HCT116 (cell line): ENCODE results near the gene RASL12. TPM values are rescaled to one million over a fixed set of nuclear protein-coding genes. Genes with fewer than 3 reads are reported as not detected.

ENCODE experiments used
- ATAC-seq: fragments of 200-7000 bp; cut with Tn5 transposase; 2 replicates; pipeline ENCODE4 v1.9.1; 2020; ENCODE audit warnings: mild to moderate bottlenecking, moderate library complexity
- BruUV-seq: library from RNA; stranded (reverse); fragments of 400-500 nt; replicated peaks from 2 replicates; lab custom pipeline; 2021; lab: Mats Ljungman, UMichigan
- CTCF ChIA-PET: fragments of 300-600 bp; sonication (Branson Sonifier 250); formaldehyde crosslinking; loops from one replicate; lab custom pipeline; 2021; ENCODE audit warnings: antibody characterized with exemption; lab: Charles Lee
- POLR2A ChIA-PET: fragments of 300-600, 350-600 bp; sonication (Branson Sonifier 250); formaldehyde crosslinking; loops from one replicate; lab custom pipeline; 2021; ENCODE audit warnings: antibody characterized with exemption; lab: Charles Lee
- RAD21 ChIA-PET, 2 experiments: fragments of 300-600 bp; sonication (Branson Sonifier 250); formaldehyde crosslinking; loops; one replicate each; lab custom pipeline; 2023; ENCODE audit warnings: low total read pairs in 2 of 2; ENCODE audit not compliant: uncharacterized antibody in 2 of 2, unreplicated experiment in 2 of 2, low non-redundant PET in 1 of 2; lab: Charles Lee
- DNase-seq: peaks from one replicate; pipeline ENCODE4 v3.0.0-alpha.2; 2010; ENCODE audit warnings: low read depth, low spot score
- H2AFZ ChIP-seq: fragments of 200-600 bp; shearing (Covaris generic), sonication (generic); 2 replicates; pipeline ENCODE4 v1.6.1; 2017; ENCODE audit warnings: low read depth, mixed run types, mixed read lengths, antibody characterized with exemption, low read length; ENCODE audit not compliant: poor library complexity, severe bottlenecking
- H3K27ac ChIP-seq: 2 replicates; pipeline ENCODE4 v1.5.1; 2012; ENCODE audit warnings: low read depth, low read length
- H3K27me3 ChIP-seq: fragments of 200-600 bp; sonication (generic); 2 replicates; pipeline ENCODE4 v1.6.1; 2016; ENCODE audit warnings: mixed run types, low read length, mixed read lengths; ENCODE audit not compliant: insufficient read depth
- H3K36me3 ChIP-seq, 2 experiments: fragments of 200-500 bp in 1 of 2; fragments of 200-600 bp in 1 of 2; sonication (Bioruptor generic) in 1 of 2; sonication (generic) in 1 of 2; 2 replicates each; pipeline versions ENCODE4 v1.5.1 to v1.6.1; 2014 to 2016; ENCODE audit warnings: low read length in 2 of 2, inconsistent platforms in 1 of 2, mixed read lengths in 1 of 2, mixed run types in 1 of 2; ENCODE audit not compliant: insufficient read depth in 2 of 2, control insufficient read depth in 1 of 2
- H3K4me1 ChIP-seq, 2 experiments: fragments of 200-600 bp in 1 of 2; sonication (generic) in 1 of 2; 2 replicates each; pipeline versions ENCODE4 v1.5.1 to v1.6.1; 2012 to 2017; ENCODE audit warnings: low read length in 2 of 2, inconsistent platforms in 1 of 2, mild to moderate bottlenecking in 1 of 2, mixed read lengths in 1 of 2, mixed run types in 1 of 2, moderate library complexity in 1 of 2; ENCODE audit not compliant: insufficient read depth in 2 of 2, control insufficient read depth in 1 of 2
- H3K4me2 ChIP-seq: fragments of 200-600 bp; sonication (generic); 2 replicates; pipeline ENCODE4 v1.6.1; 2017; ENCODE audit warnings: mixed run types, low read length, mixed read lengths
- H3K4me3 ChIP-seq, 2 experiments: fragments of 200-600 bp in 1 of 2; sonication (generic) in 1 of 2; replicated peaks in 1 of 2; 2 replicates each; pipeline ENCODE4 v1.5.1; 2011 to 2016; ENCODE audit warnings: low read length in 2 of 2, control low read depth in 1 of 2, low read depth in 1 of 2, mild to moderate bottlenecking in 1 of 2, mixed read lengths in 1 of 2, mixed run types in 1 of 2
- H3K79me2 ChIP-seq: fragments of 200-600 bp; sonication (generic); 2 replicates; pipeline ENCODE4 v1.6.1; 2017; ENCODE audit warnings: mild to moderate bottlenecking, mixed run types, low read length, moderate library complexity, mixed read lengths; ENCODE audit not compliant: insufficient read depth
- H3K9ac ChIP-seq: fragments of 200-600 bp; sonication (generic); 2 replicates; pipeline ENCODE4 v1.6.1; 2016; ENCODE audit warnings: low read length, mixed read lengths
- H3K9me2 ChIP-seq: fragments of 200-600 bp; sonication (generic), shearing (Covaris generic); 2 replicates; pipeline ENCODE4 v1.6.1; 2017; ENCODE audit warnings: mixed run types, mild to moderate bottlenecking, moderate library complexity; ENCODE audit not compliant: insufficient read depth
- H3K9me3 ChIP-seq, 2 experiments: fragments of 200-500 bp in 1 of 2; fragments of 200-600 bp in 1 of 2; sonication (Bioruptor generic) in 1 of 2; sonication (generic) in 1 of 2; 2 replicates each; pipeline ENCODE4 v1.6.1; 2014 to 2017; ENCODE audit warnings: low read length in 2 of 2, mixed read lengths in 2 of 2, inconsistent platforms in 1 of 2, low read depth in 1 of 2, mild to moderate bottlenecking in 1 of 2, mixed run types in 1 of 2, moderate library complexity in 1 of 2; ENCODE audit not compliant: control insufficient read depth in 1 of 2, insufficient read depth in 1 of 2
- H4K20me1 ChIP-seq: fragments of 200-600 bp; sonication (generic), shearing (Covaris generic); 2 replicates; pipeline ENCODE4 v1.6.1; 2017; ENCODE audit warnings: mixed run types, mild to moderate bottlenecking, moderate library complexity; ENCODE audit not compliant: insufficient read depth
- CBX3 ChIP-seq: IDR thresholded peaks from 2 replicates; pipeline ENCODE4 v1.6.1; 2012; ENCODE audit warnings: low read depth
- EGR1 ChIP-seq: IDR thresholded peaks from 2 replicates; pipeline ENCODE4 v1.6.1; 2012; ENCODE audit warnings: low read depth
- EZH2 ChIP-seq: fragments of 200-600 bp; sonication (generic); IDR thresholded peaks from 2 replicates; pipeline ENCODE4 v1.6.1; 2017; ENCODE audit warnings: antibody characterized with exemption, mixed run types
- MAX ChIP-seq: IDR thresholded peaks from 2 replicates; pipeline ENCODE4 v1.6.1; 2012
- RAD21 ChIP-seq: IDR thresholded peaks from 2 replicates; pipeline ENCODE4 v1.6.1; 2012; ENCODE audit warnings: low read depth, mild to moderate bottlenecking
- REST ChIP-seq: IDR thresholded peaks from 2 replicates; pipeline ENCODE4 v1.6.1; 2012; ENCODE audit warnings: low read depth
- SIN3A ChIP-seq: IDR thresholded peaks from 2 replicates; pipeline ENCODE4 v1.6.1; 2012; ENCODE audit warnings: low read depth
- SP1 ChIP-seq: IDR thresholded peaks from 2 replicates; pipeline ENCODE4 v1.6.1; 2012; ENCODE audit warnings: low read depth
- SRF ChIP-seq: IDR thresholded peaks from 2 replicates; pipeline ENCODE4 v1.6.1; 2012; ENCODE audit warnings: low read depth
- TCF7L2 ChIP-seq: IDR thresholded peaks from 2 replicates; pipeline ENCODE4 v1.7.0; 2011; ENCODE audit warnings: borderline replicate concordance, inconsistent platforms; ENCODE audit not compliant: insufficient read depth, insufficient read length; ENCODE audit errors: extremely low read depth
- YY1 ChIP-seq: IDR thresholded peaks from 2 replicates; pipeline ENCODE4 v1.6.1; 2011; ENCODE audit warnings: low read length, low read depth, moderate library complexity, mild to moderate bottlenecking; ENCODE audit not compliant: insufficient replicate concordance; ENCODE audit errors: extremely low read depth
- ZFX ChIP-seq: fragments of 450-650 bp; IDR thresholded peaks from 2 replicates; pipeline ENCODE4 v1.6.1; 2017
- ZNF274 ChIP-seq: fragments of 200-500 bp; sonication (Bioruptor generic); IDR thresholded peaks from 2 replicates; pipeline ENCODE4 v1.6.1; 2014; ENCODE audit warnings: mild to moderate bottlenecking, low read depth, low read length, inconsistent platforms
- intact Hi-C: fragments of 100-400 bp; cut with micrococcal nuclease; formaldehyde crosslinking; loops from 2 replicates; pipeline ENCODE4 v1.10.0; 2022
- total RNA-seq: library from RNA; stranded (reverse); gene quantifications from one replicate; pipeline ENCODE4 v1.2.1, GENCODE V29; 2021; ENCODE audit not compliant: unreplicated experiment
- TF ChIP-seq, protein P1 (sequence below): IDR thresholded peaks from 2 replicates; pipeline ENCODE4 v1.6.1; 2012
- TF ChIP-seq, protein P2 (sequence below), 3 experiments: fragments of 200-600 bp in 1 of 3; sonication (generic) in 1 of 3; IDR thresholded peaks in 2 of 3; conservative IDR thresholded peaks in 1 of 3; 2 replicates each; pipeline ENCODE4 v1.5.1; 2012 to 2017; ENCODE audit warnings: low read depth in 2 of 3, low read length in 2 of 3, antibody characterized with exemption in 1 of 3, borderline replicate concordance in 1 of 3, control low read depth in 1 of 3, mild to moderate bottlenecking in 1 of 3, mixed read lengths in 1 of 3, mixed run types in 1 of 3, moderate library complexity in 1 of 3; ENCODE audit not compliant: insufficient read depth in 1 of 3

Gene RASL12
- total RNA-seq, 1 experiment from 2014 or later: 0.25 TPM

DNA sequence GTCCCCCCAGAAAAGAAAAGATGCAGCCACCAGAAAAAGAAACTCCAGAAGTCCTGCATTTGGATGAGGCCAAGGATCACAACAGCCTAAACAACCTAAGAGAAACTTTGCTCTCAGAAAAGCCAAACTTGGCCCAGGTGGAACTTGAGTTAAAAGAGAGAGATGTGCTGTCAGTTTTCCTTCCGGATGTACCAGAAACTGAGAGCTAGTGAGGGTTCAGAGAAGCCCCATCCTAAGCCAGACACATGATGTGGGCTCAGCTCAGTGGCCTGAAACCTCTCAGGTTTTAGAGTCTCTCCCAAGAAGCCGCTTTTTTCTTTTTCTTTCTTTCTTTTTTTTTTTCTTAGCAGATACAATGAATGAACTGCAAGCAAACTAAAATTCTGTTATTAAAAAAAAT, 14.8 kb downstream of the RASL12 start:
- no peak overlapping the region for H3K9ac ChIP-seq
- no peaks in the 10 kb centered on the region for H3K9me3 ChIP-seq
- ATAC-seq (no peak), DNase-seq (no peak)
- ChIA-PET POLR2A (no interaction called here), RAD21 (no interaction called here), CTCF (interaction anchor here (0.7 to 6.5 kb wide), 4 partner anchors 25 to 109 kb away, joined by 3 to 52 read pairs (median 6); no protein-coding TSS in a partner anchor)
- no peak overlapping the region for H3K27ac ChIP-seq
- H3K79me2 ChIP-seq: no peaks in the 10 kb centered on the region
- H2AFZ ChIP-seq: no peak overlapping the region
- no peaks in the 10 kb centered on the region for H4K20me1 ChIP-seq
- intact Hi-C loops: loop anchor here (5.0 kb wide), 2 partner anchors 124 to 334 kb away; no protein-coding TSS in a partner anchor
- no TSS peak for BruUV-seq
- peaks cover 27 to 42% of the 10 kb centered on the region in 2 experiments for H3K4me1 ChIP-seq
- no peaks in the 10 kb centered on the region for H3K27me3 ChIP-seq
- no peak overlapping the region for H3K4me3 ChIP-seq
- no peaks in the 10 kb centered on the region for H3K9me2 ChIP-seq
- no peaks in the 10 kb centered on the region for H3K36me3 ChIP-seq
- TF ChIP-seq SRF: no peak
- TF ChIP-seq EGR1: no peak
- TF ChIP-seq SIN3A: no peak
- TF ChIP-seq, all 23 proteins: peak for 0
- H3K4me2 ChIP-seq: no peak overlapping the region

DNA sequence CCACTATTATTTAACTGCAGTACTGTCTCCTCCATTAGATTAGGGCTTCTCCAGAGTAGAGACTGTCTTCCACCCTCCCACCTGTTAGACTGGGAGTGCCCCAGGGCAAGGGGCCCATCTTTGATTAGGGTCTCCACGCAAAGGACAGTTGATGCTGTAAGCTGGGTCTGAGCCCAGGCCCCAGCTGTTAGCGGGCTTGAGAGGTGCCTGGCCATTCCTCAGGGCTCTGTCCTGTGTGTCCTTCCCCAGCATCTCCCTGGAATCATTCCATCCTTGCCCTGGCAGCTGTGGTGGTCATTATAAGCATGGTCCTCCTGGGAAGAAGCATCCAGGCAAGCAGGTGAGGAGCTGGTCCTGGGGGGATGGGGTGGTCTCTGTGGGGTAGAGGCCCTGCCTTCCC, 16.5 kb downstream of the RASL12 start:
- H3K9me2 ChIP-seq: no peaks in the 10 kb centered on the region
- DNase-seq: no peak
- no peak overlapping the region for H3K4me3 ChIP-seq
- no peaks in the 10 kb centered on the region for H3K27me3 ChIP-seq
- no peak overlapping the region for H2AFZ ChIP-seq
- H3K9me3 ChIP-seq: no peaks in the 10 kb centered on the region
- ChIA-PET POLR2A (no interaction called here), RAD21 (no interaction called here), CTCF (interaction anchor here (0.7 to 2.7 kb wide), 3 partner anchors 17 to 32 kb away, joined by 3 to 9 read pairs (median 3); no protein-coding TSS in a partner anchor)
- no peaks in the 10 kb centered on the region for H3K36me3 ChIP-seq
- no peak overlapping the region for H3K27ac ChIP-seq
- peaks cover 14 to 25% of the 10 kb centered on the region in 2 experiments; a peak in 3 of 4 replicates for H3K4me1 ChIP-seq
- no peaks in the 10 kb centered on the region for H4K20me1 ChIP-seq
- BruUV-seq: no TSS peak
- no peak for ATAC-seq
- no peak overlapping the region for H3K4me2 ChIP-seq
- H3K9ac ChIP-seq: no peak overlapping the region
- intact Hi-C loops: loop anchor here (5.0 kb wide), 2 partner anchors 126 to 336 kb away; no protein-coding TSS in a partner anchor
- H3K79me2 ChIP-seq: no peaks in the 10 kb centered on the region
- TF ChIP-seq, protein P1, sequence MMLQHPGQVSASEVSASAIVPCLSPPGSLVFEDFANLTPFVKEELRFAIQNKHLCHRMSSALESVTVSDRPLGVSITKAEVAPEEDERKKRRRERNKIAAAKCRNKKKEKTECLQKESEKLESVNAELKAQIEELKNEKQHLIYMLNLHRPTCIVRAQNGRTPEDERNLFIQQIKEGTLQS: no peak
- TF ChIP-seq SIN3A (no peak), SP1 (no peak), MAX (no peak), CBX3 (no peak), EGR1 (no peak), EZH2 (no peak), ZFX (no peak), TCF7L2 (no peak), REST (no peak), YY1 (no peak), RAD21 (no peak), ZNF274 (no peak)
- TF ChIP-seq, protein P2, sequence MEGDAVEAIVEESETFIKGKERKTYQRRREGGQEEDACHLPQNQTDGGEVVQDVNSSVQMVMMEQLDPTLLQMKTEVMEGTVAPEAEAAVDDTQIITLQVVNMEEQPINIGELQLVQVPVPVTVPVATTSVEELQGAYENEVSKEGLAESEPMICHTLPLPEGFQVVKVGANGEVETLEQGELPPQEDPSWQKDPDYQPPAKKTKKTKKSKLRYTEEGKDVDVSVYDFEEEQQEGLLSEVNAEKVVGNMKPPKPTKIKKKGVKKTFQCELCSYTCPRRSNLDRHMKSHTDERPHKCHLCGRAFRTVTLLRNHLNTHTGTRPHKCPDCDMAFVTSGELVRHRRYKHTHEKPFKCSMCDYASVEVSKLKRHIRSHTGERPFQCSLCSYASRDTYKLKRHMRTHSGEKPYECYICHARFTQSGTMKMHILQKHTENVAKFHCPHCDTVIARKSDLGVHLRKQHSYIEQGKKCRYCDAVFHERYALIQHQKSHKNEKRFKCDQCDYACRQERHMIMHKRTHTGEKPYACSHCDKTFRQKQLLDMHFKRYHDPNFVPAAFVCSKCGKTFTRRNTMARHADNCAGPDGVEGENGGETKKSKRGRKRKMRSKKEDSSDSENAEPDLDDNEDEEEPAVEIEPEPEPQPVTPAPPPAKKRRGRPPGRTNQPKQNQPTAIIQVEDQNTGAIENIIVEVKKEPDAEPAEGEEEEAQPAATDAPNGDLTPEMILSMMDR (IDR thresholded peaks at IDR 0.05 in 2 of 3, conservative IDR thresholded peaks at IDR 0.05 in 1 of 3; ENCODE audit: borderline replicate concordance in 1 of 3, insufficient read depth in 1 of 3, low read depth in 2 of 3, low read length in 2 of 3): no peak
